ENCODE measurements around the gene VAT1. TPM values are rescaled to one million over a fixed set of nuclear protein-coding genes. Genes with fewer than 3 reads are reported as not detected.
"Not testable (repeated sequence)": the region's sequence is repeated elsewhere in the genome, so short reads cannot be mapped to it uniquely, and the experiment has no call there.

Gene VAT1
- total RNA-seq, 1 donor from 2014 or later = 81.3 TPM

DNA sequence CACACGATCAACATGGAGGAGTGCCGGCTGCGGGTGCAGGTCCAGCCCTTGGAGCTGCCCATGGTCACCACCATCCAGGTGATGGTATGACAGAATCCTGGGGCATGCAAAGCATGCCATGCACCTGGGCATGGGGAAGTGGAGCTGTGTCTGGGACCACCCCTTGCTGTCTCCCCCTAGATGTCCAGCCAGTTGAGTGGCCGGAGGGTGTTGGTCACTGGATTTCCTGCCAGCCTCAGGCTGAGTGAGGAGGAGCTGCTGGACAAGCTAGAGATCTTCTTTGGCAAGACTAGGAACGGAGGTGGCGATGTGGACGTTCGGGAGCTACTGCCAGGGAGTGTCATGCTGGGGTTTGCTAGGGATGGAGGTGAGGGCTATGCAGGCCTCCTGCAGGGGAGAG, 8.9 kb downstream of the VAT1 start:
- DNase-seq (ENCODE audit: low spot score) = no peak
- intact Hi-C loops (cut with DNase I) = no loop called here

GRCh38 chr17:43011728-43012472, 10.3 kb downstream of the VAT1 start:
- intact Hi-C loops (cut with DNase I) = no loop called here
- DNase-seq (ENCODE audit: low spot score) = no peak

- no peak for DNase-seq (ENCODE audit: low spot score)
- intact Hi-C loops (cut with DNase I) = no loop called here
Measured at GRCh38 chr17:43010667-43011308, 11.4 kb downstream of the VAT1 start.

DNA sequence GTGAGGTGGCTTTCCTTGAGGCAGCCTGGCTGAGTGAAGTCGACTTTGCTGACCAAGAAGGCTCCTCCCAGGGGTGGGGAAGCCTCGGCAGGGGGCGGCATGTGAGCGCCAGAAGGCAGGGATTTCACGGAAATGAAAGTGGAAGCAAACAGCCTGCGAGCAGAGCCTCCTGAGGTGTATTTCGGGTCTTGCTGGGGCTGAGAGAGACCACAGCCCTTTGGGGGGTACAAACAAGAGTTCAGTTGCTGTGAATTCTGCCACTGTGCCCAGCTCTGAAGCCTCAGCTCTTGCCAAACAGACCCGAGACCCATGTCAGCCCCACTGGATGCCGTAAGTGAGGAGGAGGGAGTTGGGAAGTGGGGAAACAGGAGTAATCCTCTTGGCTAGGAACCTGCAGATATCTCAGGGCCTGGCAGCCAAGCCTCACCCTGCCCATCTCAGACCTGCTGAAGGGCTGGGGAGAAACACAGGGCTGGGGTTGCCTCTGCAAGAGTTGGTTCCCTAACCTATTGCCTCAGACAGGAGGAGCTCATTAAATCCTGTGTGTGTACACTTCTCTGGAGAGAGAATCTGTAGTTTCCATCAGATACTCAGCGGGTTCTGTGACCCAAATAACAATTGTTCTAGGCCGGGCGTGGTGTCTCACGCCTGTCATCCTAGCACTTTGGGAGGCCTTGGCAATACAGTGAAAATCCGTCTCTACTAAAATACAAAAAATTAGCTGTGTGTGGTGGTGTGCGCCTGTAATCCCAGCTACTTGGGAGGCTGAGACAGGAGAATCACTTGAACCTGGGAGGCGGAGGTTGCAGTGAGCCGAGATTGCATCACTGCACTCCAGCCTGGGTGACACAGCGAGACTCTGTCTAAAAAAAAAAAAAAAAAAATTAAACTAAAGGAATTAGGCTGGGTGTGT, 15.3 kb downstream of the VAT1 start, which contains the start of gene IFI35:
Gene IFI35, plus strand, starts transcription at position 146 of the 913 bp plus-strand sequence. Its CDS starts 164 bp downstream, at position 310.
- intact Hi-C loops (cut with DNase I) = no loop called here
- peak; percentile 94 for DNase-seq (ENCODE audit: low spot score)

GRCh38 chr17:43003542-43004172, 18.5 kb downstream of the VAT1 start:
- intact Hi-C loops (cut with DNase I) = no loop called here
- no peak for DNase-seq (ENCODE audit: low spot score)

DNA sequence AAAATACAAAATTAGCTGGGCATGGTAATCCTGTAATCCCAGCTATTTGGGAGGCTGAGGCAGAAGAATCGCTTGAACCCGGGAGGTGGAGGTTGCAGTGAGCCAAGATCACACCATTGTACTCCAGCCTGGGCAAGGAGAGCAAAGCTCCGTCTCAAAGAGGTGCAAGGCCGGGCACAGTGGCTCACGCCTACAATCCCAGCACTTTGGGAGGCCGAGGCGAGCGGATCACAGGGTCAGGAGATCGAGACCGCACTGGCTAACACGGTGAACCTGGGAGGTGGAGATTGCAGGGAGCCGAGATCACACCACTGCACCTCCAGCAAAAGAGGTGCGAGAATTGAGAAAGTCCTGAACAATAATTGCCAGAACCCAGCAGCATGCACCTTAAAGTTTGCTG, 21.3 kb downstream of the VAT1 start:
- DNase-seq (ENCODE audit: low spot score); intact Hi-C loops (cut with DNase I): not testable (repeated sequence)

DNA sequence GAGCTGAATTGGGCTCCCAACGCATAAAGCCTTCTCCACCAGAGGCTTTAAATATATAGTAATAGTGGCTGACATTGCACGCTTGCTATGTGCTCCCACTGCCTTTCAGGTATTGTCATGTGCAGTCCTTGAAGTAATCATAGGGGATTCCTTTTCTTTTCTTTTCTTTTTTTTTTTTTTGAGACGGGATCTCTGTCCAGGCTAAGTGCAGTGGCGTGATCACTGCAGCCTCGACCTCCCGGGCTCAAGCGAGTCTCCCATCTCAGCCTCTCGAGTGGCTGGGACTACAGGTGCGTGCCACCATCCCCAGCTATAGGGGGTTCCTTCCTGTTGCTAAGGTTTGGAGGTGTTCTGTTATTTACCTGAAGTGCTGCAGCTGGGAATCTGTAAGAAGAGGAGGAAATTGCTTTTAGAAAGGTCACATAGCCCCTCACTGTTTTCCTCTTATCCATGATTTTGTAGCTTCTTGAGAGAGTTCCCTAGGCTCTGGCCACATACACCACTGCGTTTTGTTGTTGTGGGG, 23.1 kb downstream of the VAT1 start:
- DNase-seq (ENCODE audit: low spot score) = no peak
- intact Hi-C loops (cut with DNase I) = loop anchor here (5.0 to 10.0 kb wide), 4 partner anchors 37 to 844 kb away; partner anchors contain the start of genes AARSD1, NBR1, PSME3 and RAB5C

- intact Hi-C loops (cut with DNase I) = loop anchor here (2.0 to 10.0 kb wide), 5 partner anchors 17 to 843 kb away; partner anchors contain the start of genes AARSD1, NBR1, PSME3 and PTGES3L
- peak; percentile 98 for DNase-seq (ENCODE audit: low spot score)
Measured at GRCh38 chr17:42997984-42998938, 23.9 kb downstream of the VAT1 start, which contains the start of gene RPL27. Gene RPL27 (plus strand): TSS chr17:42998419. CDS start chr17:42998751, 332 bp downstream.

GRCh38 chr17:42997390-42997983, 24.7 kb downstream of the VAT1 start:
- intact Hi-C loops (cut with DNase I) = loop anchor here (2.0 to 10.0 kb wide), 5 partner anchors 17 to 843 kb away; partner anchors contain the start of genes AARSD1, NBR1, PSME3 and PTGES3L

DNA sequence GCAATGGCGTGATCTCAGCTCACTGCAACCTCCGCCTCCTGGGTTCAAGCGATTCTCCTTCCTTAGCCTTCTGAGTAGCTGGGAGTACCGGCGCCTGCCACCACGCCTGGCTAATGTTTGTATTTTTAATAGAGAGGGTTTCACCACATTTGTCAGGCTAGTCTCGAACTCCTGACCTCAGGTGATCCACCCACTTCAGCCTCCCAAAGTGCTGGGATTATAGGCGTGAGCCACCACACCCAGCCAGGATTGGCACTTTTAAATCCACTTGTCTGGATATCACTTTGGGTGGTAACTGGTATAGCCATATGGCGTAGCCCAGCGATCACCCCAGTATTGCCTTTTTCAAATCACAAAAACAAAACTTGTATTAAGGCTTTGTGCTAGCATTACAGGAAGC, 28.3 kb downstream of the VAT1 start:
- intact Hi-C loops (cut with DNase I) = loop anchor here (5.0 to 10.0 kb wide), 2 partner anchors 52 to 839 kb away; partner anchors contain the start of gene RAB5C
- not testable (repeated sequence) for DNase-seq (ENCODE audit: low spot score)

More at GRCh38 chr17:42997390-42997983, 24.7 kb downstream of the VAT1 start:
- DNase-seq (ENCODE audit: low spot score) = no peak

DNA sequence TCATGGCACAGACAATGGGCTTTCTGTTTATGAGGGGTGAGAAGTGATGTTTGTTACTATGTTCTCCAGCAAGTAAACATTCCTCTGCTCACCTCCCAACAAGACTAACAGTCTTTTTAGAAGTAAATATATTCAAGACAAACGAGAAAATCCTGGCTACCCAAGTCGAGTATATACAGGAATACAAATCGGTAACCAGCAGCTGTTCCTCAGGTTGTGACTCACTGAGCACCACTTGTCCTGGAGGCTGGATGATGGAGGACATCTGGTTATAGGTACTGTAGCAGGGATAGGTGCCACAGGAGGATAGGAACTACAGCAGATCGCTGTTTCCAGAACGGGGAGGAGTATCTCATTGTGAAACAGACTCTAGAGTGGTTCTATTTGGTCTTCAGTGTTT, 29.3 kb downstream of the VAT1 start:
- intact Hi-C loops (cut with DNase I) = loop anchor here (5.0 to 10.0 kb wide), 2 partner anchors 51 to 838 kb away; partner anchors contain the start of gene RAB5C

DNA sequence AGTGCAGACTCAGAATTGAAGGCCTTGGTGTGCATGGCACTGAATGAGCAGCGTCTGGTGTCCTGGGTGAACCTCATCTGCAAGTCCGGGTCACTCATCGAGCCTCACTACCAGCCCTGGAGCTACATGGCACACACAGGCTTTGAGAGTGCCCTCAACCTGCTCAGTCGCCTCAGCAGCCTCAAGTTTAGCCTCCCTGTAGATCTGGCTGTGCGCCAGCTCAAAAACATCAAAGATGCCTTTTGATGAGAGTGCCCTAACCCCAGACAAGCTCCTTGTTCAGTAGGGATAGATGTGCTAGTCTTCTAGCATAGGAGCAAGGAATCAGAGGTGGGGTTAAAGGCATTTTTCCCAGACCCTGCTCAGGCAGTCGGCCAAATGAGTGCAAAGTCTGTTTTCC, 30.7 kb downstream of the VAT1 start:
- DNase-seq (ENCODE audit: low spot score) = no peak
- intact Hi-C loops (cut with DNase I) = loop anchor here (5.0 to 10.0 kb wide), 2 partner anchors 49 to 837 kb away; partner anchors contain the start of gene RAB5C

More for the DNA sequence above, 29.3 kb downstream of the VAT1 start:
- no peak for DNase-seq (ENCODE audit: low spot score)

DNA sequence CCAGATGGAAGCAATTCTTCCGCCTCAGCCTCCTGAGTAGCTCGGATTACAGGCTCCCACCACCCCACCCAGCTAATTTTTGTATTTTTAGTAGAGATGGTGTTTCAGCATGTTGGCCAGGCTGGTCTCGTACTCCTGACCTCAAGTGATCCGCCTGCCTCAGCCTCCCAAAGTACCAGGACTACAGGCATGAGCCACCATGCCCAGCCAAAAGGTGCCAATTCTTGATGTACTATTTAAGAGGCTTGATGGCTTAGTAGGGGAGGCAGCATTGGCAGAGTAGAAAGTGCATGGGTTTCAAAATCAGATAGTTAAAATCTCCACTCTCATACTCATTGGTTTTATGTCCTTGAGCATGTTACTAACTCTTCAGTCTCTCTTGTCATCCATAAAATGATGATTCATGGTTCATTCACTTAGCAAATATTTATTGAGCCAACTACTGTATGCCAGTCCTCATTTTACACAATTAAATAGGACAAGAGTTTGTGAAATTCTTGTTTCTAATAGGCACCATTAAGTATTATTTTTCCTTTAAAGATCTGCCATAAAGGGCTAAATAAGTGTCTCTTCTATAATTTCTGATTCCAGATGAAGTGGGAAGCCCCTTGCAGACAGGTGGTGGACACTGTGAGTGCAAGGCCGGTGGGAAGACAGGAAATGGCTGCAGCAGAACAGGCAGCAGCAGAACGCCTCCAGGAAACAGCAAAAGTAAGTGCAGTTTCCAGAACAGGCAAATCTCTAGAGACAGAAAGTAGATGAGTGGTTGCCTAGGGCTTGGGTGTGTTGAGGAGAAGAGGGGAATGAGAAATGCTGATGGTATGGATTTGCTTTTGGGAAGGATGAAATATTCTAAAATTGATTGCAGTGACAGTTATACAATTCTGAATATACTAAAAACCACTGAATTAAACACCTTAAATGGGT, 32.2 kb downstream of the VAT1 start:
- intact Hi-C loops (cut with DNase I) = loop anchor here (5.0 to 10.0 kb wide), 2 partner anchors 48 to 835 kb away; partner anchors contain the start of gene RAB5C

GRCh38 chr17:42989141-42989540, 33.0 kb downstream of the VAT1 start:
- no peak for DNase-seq (ENCODE audit: low spot score)
- intact Hi-C loops (cut with DNase I) = no loop called here

More for the DNA sequence above, 32.2 kb downstream of the VAT1 start:
- DNase-seq (ENCODE audit: low spot score) = no peak

DNA sequence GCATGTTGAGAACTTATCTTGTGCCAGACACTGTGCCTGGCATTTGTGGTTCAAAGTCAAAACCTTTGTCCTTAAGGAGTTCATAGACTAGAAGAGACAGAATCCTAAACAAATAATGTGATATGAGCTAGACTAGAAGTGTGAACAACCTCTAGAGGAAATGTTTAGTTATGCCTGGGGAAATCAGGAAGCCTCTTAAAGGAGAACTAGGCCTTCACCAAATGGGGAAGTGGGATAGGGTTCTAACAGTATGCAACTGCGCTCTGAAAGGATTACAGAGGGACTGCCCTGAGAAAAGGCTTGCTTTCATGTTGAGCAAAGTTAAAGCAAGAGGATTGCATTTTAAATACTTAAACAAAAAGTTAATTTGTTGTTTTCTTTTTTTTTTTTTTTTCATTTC, 37.0 kb downstream of the VAT1 start:
- intact Hi-C loops (cut with DNase I) = no loop called here
- no peak for DNase-seq (ENCODE audit: low spot score)

DNA sequence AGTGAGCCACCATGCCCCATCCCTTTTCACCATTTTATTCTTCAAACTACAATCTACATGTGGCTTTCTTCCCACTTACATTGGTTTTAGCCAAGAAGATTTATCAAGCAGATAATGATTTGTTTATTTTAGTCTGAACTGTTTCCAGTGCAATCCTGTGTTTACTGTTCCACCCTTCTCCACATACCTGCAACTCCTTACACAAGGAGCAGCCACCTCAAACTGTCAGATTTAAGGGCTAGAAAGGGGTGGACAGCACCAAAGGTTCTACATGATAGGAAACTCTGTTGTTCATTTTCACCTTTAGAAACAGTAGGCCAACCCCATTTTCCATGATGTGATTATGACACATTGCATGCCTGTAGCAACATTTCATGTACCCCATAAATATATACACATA, 39.9 kb downstream of the VAT1 start:
- intact Hi-C loops (cut with DNase I) = no loop called here
- DNase-seq (ENCODE audit: low spot score) = no peak
